OCI-LY3 (cell line): ENCODE results near the gene SYPL2.
"Not testable (repeated sequence)": the region's sequence is repeated elsewhere in the genome, so short reads cannot be mapped to it uniquely, and the experiment has no call there.

Experiments used
- H2AFZ ChIP-seq: fragments of 200-600, 300-600 bp; shearing (Covaris generic); 2 replicates; pipeline ENCODE4 v1.6.0; 2014; ENCODE audit warnings: antibody characterized with exemption, low read depth, low read length
- H3K27ac ChIP-seq: fragments of 200-600, 300-600 bp; sonication (generic); 2 replicates; pipeline ENCODE4 v1.5.1; 2014; ENCODE audit warnings: mild to moderate bottlenecking, low read length, moderate library complexity, mixed read lengths
- H3K27me3 ChIP-seq: fragments of 200-600, 300-600 bp; sonication (generic); 2 replicates; pipeline ENCODE4 v1.6.1; 2014; ENCODE audit warnings: low read depth, low read length, mixed read lengths
- H3K36me3 ChIP-seq: fragments of 200-600, 300-600 bp; sonication (generic); replicated peaks from 2 replicates; pipeline ENCODE3; 2014; ENCODE audit warnings: low read depth, low read length, mixed read lengths
- H3K4me1 ChIP-seq: fragments of 300-600, 200-600 bp; sonication (generic); 2 replicates; pipeline ENCODE4 v1.6.1; 2014; ENCODE audit warnings: low read length, mixed read lengths
- H3K4me2 ChIP-seq: fragments of 200-600, 300-600 bp; sonication (generic); 2 replicates; pipeline ENCODE4 v1.6.1; 2014; ENCODE audit warnings: low read length, mixed read lengths
- H3K4me3 ChIP-seq: fragments of 300-600, 200-600 bp; sonication (generic); 2 replicates; pipeline ENCODE4 v1.5.1; 2014; ENCODE audit warnings: antibody characterized with exemption, mild to moderate bottlenecking, low read length, moderate library complexity
- H3K79me2 ChIP-seq: fragments of 300-600, 200-600 bp; shearing (Covaris generic); 2 replicates; pipeline ENCODE4 v1.6.1; 2014; ENCODE audit warnings: mild to moderate bottlenecking, low read length, mixed read lengths
- H3K9ac ChIP-seq: fragments of 300-600, 200-600 bp; shearing (Covaris generic); 2 replicates; pipeline ENCODE4 v1.6.0; 2014; ENCODE audit warnings: mild to moderate bottlenecking, low read length, moderate library complexity
- H3K9me3 ChIP-seq: fragments of 200-600, 300-600 bp; shearing (Covaris generic); 2 replicates; pipeline ENCODE4 v1.6.1; 2014; ENCODE audit warnings: low read length, mixed read lengths; ENCODE audit not compliant: insufficient read depth
- H4K20me1 ChIP-seq: fragments of 200-600, 300-600 bp; sonication (generic); 2 replicates; pipeline ENCODE4 v1.6.1; 2016; ENCODE audit warnings: low read length, mixed read lengths; ENCODE audit not compliant: insufficient read depth
- CTCF ChIP-seq: fragments of 200-600, 300-600 bp; sonication (generic); IDR thresholded peaks from 2 replicates; pipeline ENCODE4 v1.5.1; 2014; ENCODE audit warnings: antibody characterized with exemption, low read length, low read depth
- EZH2phosphoT487 ChIP-seq: fragments of 200-600 bp; shearing (Covaris generic); IDR thresholded peaks from 2 replicates; pipeline ENCODE4 v1.6.1; 2018; ENCODE audit warnings: antibody characterized with exemption, mixed run types, low read depth

The SYPL2 gene

GRCh38 chr1:109470245-109470644 is 3.9 kb downstream of the SYPL2 start:
- no peaks in the 10 kb centered on the region for H4K20me1 ChIP-seq
- H3K36me3 ChIP-seq: no peaks in the 10 kb centered on the region
- H3K9me3 ChIP-seq: no peaks in the 10 kb centered on the region
- no peaks in the 10 kb centered on the region for H3K79me2 ChIP-seq
- H3K27me3 ChIP-seq: peaks cover 25% of the 10 kb centered on the region
- H3K9ac ChIP-seq: no peak overlapping the region
- no peak overlapping the region for H3K27ac ChIP-seq
- H3K4me1 ChIP-seq: no peaks in the 10 kb centered on the region
- H3K4me3 ChIP-seq: no peak overlapping the region
- H2AFZ ChIP-seq: no peak overlapping the region
- TF ChIP-seq CTCF: no peak
- no peak for TF ChIP-seq EZH2phosphoT487
- H3K4me2 ChIP-seq: no peak overlapping the region

- no peaks in the 10 kb centered on the region for H3K4me1 ChIP-seq
- H3K27me3 ChIP-seq: peaks cover 25% of the 10 kb centered on the region
- no peak overlapping the region for H2AFZ ChIP-seq
- TF ChIP-seq CTCF (no peak), EZH2phosphoT487 (no peak)
- no peaks in the 10 kb centered on the region for H3K79me2 ChIP-seq
- no peak overlapping the region for H3K4me3 ChIP-seq
- H3K9me3 ChIP-seq: no peaks in the 10 kb centered on the region
- no peaks in the 10 kb centered on the region for H3K36me3 ChIP-seq
- H3K4me2 ChIP-seq: no peak overlapping the region
- no peak overlapping the region for H3K27ac ChIP-seq
- no peak overlapping the region for H3K9ac ChIP-seq
- H4K20me1 ChIP-seq: no peaks in the 10 kb centered on the region
Measured at GRCh38 chr1:109472779-109473178, 6.4 kb downstream of the SYPL2 start.

- not testable (repeated sequence) for H3K4me2 ChIP-seq, H4K20me1 ChIP-seq, H3K4me3 ChIP-seq, H3K9me3 ChIP-seq, H3K79me2 ChIP-seq, H2AFZ ChIP-seq, H3K27ac ChIP-seq, H3K9ac ChIP-seq, H3K4me1 ChIP-seq, H3K36me3 ChIP-seq
- H3K27me3 ChIP-seq: peaks cover 25% of the 10 kb centered on the region
Measured at GRCh38 chr1:109473284-109474057, 7.1 kb downstream of the SYPL2 start.

GRCh38 chr1:109474697-109475096 is 8.4 kb downstream of the SYPL2 start:
- H3K9ac ChIP-seq: no peak overlapping the region
- H3K27ac ChIP-seq: no peak overlapping the region
- H3K4me3 ChIP-seq: no peak overlapping the region
- no peaks in the 10 kb centered on the region for H3K79me2 ChIP-seq
- TF ChIP-seq EZH2phosphoT487 (no peak), CTCF (no peak)
- peaks cover 21% of the 10 kb centered on the region for H3K27me3 ChIP-seq
- H2AFZ ChIP-seq: no peak overlapping the region
- no peak overlapping the region for H3K4me2 ChIP-seq
- no peaks in the 10 kb centered on the region for H4K20me1 ChIP-seq
- no peaks in the 10 kb centered on the region for H3K9me3 ChIP-seq
- no peaks in the 10 kb centered on the region for H3K36me3 ChIP-seq
- no peaks in the 10 kb centered on the region for H3K4me1 ChIP-seq

- Histone ChIP-seq H3K4me1 (no peaks in the 10 kb centered on the region), H3K36me3 (no peaks in the 10 kb centered on the region), H3K9me3 (no peaks in the 10 kb centered on the region), H3K27ac (no peak overlapping the region), H3K4me3 (no peak overlapping the region), H3K9ac (no peak overlapping the region), H3K79me2 (no peaks in the 10 kb centered on the region), H3K27me3 (peaks cover 15% of the 10 kb centered on the region), H2AFZ (no peak overlapping the region), H3K4me2 (no peak overlapping the region), H4K20me1 (no peaks in the 10 kb centered on the region)
- TF ChIP-seq CTCF: no peak
- no peak for TF ChIP-seq EZH2phosphoT487
Measured at GRCh38 chr1:109475261-109475660, 8.9 kb downstream of the SYPL2 start.
